Measurements from ENCODE around the gene IFNA13.

DNA sequence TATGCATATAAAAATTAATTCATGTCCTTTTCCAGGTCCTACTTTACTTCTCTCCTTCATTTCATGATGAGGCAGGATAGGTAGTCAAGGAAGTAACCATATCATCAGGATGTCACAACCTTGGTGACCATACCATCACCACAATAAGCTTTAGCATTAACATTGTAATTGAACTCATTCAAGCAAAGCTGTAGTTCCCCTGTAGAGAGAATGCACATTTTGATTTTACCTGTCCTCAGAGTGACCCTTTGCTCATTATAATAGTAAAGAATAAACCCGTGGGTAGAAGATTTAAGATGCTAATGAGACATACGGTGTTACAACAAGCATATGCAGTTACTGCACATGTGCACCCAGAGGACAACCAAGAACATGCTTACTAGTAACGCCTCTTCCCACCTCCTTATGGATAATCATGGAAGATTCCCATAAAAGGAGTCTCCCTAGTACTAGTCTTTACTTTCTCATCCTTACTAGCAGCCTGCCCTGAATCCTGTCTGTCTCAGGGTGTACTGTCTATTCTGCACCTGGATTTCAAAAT is 19.4 kb downstream of the IFNA13 start:
- TF ChIP-seq, protein P1, sequence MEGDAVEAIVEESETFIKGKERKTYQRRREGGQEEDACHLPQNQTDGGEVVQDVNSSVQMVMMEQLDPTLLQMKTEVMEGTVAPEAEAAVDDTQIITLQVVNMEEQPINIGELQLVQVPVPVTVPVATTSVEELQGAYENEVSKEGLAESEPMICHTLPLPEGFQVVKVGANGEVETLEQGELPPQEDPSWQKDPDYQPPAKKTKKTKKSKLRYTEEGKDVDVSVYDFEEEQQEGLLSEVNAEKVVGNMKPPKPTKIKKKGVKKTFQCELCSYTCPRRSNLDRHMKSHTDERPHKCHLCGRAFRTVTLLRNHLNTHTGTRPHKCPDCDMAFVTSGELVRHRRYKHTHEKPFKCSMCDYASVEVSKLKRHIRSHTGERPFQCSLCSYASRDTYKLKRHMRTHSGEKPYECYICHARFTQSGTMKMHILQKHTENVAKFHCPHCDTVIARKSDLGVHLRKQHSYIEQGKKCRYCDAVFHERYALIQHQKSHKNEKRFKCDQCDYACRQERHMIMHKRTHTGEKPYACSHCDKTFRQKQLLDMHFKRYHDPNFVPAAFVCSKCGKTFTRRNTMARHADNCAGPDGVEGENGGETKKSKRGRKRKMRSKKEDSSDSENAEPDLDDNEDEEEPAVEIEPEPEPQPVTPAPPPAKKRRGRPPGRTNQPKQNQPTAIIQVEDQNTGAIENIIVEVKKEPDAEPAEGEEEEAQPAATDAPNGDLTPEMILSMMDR (IDR thresholded peaks at IDR 0.05): no peak
- TF ChIP-seq POLR2A (IDR thresholded peaks at IDR 0.05): no peak

Measured in breast epithelium (tissue), 3 donors.